GM21360 (cell line): ENCODE data around the gene TCF4.

Experiments used
- ATAC-seq: cut with Tn5 transposase; IDR thresholded peaks from one replicate; pipeline ENCODE4 v1.9.1; 2021; ENCODE audit warnings: mild to moderate bottlenecking, moderate library complexity; ENCODE audit not compliant: unreplicated experiment

Gene TCF4

DNA sequence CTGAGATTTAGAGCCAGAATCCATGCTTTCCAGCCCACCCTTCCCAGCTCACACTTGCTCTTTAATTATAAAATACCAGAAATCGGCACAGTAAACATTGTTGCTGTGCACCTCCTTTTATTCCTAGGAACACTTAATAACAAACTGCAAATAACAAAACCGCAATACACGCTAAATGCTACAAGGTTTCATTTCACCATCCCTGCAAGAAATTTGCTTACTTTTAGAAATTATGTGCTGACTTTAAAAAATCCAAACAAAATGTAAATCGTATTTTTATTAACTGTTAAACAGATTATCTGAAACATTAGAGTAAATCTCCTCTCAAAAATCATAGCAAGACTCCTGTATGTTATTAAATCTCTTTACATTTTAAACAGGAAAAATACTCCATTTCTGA is 79.3 kb downstream of the TCF4 start:
- ATAC-seq = no peak

DNA sequence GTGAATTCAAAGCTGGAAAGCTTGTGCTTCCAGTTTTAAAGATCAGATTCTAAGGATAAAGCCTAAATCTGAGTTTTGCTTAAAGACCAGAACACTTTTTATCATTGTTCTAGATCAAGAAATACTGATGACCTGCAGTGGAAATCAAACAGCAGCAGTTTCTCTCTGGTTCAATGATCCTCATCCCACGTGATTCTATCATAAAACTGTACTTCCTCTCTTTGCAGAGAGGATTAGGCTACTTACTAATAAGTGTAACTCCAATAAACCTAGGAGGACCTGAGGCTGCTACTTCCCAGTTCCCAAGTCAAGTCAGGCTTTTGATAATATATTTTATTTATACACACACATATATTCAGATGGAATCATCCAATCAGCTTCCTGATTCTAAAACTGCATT is 81.9 kb downstream of the TCF4 start:
- no peak for ATAC-seq

DNA sequence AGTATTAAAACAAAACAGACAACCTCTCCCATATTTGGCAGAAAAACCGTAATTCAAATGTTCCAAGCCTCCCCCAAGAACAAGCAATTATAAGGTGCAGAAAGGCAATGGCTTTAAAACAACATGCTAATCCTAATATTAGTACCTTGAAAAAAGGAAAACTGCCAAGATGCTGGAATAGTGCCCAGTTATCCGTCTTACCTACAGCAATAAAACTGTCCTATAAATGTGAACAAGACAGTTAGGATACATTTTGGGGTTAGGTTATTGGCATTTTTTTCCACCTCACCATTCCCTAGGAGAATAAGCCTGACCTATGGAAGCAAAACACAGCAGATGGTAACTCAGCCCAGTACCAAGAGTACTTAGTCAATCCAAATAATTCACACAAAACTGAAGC is 83.2 kb downstream of the TCF4 start:
- ATAC-seq = no peak

DNA sequence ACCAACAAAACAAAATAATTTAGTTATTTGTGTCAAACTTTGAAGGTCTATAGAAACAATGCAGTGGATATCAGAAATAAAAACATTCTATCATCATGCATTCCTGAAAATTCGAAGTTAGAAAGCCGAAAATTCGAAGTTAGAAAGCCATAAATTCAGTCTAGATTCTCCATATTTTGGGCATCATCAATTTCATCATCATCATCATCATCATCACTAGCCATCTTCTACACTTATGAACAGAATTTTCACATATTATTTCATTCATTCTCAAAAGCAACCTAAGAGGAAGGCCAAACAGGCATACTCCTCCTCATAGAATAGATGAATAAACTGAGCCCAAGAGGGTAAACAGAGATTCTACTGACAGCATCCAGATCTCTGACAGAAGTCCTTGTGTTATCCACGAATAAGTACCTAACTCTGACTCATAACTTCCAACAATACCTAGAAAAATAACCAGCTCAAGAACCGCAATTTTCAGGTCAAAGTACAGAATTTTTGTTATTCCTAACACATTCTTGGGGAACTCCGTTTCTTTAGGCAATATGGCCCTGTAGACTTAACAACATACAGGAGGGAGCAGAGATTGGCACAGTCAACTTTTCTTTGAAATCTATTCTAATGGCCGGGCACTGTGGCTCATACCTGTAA is 84.7 kb downstream of the TCF4 start:
- ATAC-seq = no peak

DNA sequence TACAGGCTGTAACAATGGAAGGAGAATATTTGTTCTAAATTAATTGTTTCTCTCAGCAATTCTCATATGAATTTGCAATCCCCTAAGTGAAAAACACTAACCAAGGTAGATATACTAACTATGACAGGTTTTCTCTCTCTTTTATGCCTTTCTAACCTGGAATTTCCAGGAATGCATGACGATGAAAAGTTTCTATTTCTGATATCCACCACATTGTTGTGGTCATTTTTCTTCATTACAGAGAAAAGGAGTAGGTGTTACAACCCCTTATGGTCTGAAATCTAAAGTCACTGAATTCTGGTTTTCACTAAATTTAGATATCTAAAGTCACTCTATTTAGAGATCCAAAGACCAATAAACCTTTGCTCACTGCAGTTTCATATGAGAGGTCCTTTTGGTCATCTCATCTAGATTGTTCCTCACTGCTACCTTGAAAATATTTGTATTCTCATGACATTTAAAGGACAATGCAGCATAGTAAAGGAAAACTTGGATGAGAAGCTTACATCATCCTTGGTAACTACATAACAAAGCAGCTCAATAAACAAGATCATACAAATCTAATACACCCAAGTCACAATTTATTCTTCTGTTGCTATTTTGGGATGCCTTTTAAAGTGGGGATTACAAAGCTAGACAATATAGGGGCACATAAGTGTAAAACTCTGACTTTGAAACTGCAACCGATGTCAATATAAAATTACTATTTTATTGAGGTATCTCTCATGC is 85.8 kb downstream of the TCF4 start:
- no peak for ATAC-seq

DNA sequence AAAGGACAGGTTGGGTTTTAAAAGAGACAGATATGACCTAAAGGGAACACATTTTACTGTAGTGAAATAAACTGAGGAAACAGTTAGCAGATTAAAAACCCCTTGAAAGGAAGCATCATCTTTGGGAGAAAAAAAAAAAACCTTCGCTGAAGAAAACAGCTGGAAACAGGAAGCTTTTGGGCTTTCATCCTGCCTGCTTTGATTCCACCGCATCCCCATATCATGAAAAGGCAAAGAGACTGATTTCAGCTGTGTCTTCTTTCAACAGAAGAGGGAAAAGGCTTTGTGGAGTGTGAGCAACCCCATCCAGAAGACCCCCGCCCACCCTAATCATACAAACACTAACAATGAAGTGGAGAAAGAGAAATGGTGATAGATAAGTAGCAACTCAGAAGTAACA is 86.4 kb downstream of the TCF4 start:
- no peak for ATAC-seq

DNA sequence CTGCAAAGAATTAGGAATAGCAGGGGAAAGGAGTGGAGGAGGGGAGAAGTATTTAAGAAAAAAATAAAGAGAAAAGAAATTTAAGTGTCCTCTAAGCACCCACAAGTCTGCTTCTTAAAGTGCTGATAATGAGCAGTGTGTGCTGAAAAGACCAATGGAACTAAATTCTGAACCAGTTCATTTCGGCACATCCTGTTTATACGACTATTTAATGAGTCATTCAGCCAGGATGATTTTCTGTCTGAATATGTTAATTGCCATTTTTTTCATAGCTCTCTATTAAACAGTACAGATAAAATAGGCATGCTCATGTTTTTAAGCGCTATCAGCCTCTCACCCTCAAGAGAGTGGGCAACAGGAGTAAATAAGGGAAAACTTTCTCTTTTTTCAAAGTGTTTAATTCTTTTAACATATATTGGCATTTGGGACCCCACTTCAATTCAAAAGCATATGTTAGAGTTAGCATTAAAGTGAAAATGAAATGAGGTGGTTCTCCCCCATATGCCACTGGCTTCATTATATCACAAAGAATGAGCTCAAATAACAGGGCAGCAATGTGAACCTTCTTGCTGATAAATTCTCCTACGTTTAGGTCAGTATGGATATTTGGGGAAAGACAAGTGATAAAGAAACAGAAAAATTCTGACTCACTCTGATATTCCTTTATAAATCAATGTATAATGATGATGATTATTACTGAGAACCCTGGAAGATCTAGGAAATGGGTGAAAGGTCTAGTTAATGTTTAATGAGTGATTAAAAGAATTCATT is 87.5 kb downstream of the TCF4 start:
- no peak for ATAC-seq

DNA sequence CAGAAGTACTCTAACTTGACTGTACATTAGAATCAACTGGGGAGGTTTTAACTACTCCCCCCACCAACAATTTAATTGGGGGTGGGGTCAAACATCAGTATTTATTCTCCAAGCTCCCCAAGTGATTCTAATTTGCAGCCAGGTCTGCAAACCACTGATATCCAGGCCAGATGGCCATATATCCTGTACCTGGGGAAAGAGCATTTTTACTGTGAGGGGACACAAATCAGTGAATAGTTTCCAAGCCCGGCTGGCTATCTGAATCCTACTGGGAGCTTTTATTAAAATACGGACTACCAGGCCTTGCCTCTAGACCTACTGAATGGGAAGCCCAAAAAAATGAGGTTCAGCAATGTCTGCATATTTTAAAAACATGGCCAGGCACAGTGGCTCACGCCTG is 88.5 kb downstream of the TCF4 start:
- ATAC-seq = no peak

DNA sequence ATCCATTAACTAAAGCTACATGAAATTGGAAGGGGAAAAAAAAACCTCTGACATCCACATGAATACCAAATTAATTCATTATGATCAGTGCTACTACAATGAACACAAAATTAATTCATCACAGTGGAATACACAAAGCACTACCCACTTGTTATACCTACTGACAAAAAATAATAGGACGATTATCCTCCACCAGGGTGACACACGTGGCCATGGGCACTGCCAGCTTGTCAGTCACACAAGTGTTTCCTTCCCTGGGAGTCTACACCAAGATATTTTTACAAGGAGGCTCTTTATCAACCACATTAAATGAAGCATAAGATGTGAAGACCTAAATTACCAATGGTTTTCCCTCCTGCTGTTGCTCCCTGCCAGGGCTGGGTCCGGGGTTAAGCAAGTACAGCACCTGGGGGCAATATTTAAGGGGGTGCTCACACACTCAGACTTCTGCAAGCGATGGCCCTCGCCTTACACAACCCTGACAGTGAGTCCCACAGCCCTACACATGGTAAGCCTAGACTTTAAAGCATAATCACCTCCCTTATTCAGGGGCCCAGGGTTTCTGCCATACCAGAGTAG is 90.1 kb downstream of the TCF4 start:
- ATAC-seq = no peak

DNA sequence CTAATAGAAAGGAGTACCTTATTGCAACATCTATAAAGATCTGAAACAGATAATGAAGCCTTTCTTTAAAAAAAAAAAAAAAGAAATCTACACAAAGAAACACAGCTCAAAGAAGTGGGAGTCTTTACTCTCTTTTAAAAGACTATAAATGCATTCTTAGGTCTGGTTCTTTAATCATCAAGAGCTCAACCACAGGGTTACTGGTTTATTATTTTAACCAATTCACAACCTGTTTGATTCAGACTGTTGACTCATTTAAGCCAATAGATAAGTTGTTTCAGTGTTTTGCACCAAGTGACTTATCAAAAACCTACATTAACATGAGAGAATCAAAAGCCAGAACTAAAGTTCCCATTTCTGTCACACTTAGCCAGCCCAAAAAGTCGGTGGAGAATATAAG is 93.1 kb downstream of the TCF4 start:
- ATAC-seq = no peak

DNA sequence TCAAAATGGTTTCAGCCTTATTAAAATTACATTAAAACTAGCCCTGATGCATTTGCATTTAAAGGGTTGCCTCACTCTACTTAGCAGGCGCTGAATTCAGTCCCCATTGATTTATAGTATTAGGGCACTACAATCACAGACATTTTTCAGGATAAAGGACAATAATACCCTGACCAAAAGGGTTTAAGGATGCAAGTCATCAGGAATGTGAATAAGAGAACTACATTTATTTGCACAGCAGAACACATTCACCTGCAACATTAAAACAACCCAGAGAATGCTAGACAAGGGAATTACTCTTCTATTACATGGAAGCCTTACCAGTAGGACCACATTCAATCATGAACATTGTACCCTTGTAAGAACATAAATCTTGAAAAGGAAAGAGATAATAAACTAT is 93.6 kb downstream of the TCF4 start:
- ATAC-seq = no peak

DNA sequence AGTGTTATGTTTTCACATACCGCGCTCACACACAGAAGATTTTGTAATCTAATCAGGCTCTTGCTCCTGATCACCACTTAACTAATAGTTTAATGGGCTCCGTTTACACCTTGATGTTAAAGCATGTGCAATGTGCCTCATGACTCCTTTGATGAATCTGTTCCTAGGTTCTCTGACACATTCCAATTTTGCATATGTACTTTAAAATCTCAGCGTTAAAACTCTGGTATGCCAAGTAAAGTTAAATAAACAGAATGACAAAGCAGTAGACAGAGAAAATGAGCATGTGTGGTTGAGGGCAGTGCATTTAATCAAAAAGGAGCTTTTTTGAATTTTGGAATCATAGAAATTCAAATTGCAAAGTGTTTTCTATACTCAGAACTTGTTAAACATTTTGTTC is 96.4 kb downstream of the TCF4 start:
- no peak for ATAC-seq

DNA sequence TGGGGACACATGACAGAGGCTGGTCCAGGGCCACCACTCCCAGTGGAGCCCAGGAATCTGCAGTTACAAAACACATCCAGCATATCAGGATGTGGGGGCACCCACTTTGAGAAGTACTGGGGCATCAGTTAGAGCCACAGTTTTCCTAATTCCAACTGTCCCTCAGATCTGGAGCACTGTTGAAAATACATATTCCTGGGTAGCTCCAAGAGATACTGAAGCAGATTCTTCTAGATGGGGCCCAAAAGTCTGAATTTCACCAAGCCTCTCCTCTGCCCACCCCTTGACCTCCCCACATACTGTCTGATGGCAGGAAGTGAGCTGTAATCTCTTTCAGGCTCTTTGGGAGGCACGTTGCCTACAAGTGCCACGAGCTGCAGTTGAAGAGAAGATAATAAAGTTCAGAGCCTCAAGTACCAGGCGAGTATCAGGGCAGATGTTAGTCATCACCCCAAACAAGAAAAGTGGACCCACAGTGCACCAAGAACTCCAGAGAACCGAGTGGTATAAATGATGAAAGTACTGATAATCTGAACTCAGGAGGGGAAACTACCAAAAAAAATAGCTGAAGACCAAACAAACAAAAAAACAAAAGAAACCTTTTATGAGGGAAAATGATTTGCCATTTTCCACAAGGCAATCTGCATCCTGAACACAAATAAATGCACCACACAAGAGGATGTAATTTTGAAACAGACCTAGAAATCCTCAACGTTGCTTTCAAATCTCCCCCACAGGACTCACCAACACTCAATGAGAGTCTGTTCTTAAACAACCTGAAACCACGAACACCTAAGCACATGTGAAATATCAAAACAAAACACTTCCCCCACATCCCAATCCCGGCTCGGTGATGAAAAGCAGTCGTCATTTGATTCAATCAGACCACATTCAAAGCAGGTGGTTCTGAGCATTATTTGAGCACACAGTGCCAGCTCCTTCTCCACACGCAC is 98.7 kb downstream of the TCF4 start:
- ATAC-seq = no peak

DNA sequence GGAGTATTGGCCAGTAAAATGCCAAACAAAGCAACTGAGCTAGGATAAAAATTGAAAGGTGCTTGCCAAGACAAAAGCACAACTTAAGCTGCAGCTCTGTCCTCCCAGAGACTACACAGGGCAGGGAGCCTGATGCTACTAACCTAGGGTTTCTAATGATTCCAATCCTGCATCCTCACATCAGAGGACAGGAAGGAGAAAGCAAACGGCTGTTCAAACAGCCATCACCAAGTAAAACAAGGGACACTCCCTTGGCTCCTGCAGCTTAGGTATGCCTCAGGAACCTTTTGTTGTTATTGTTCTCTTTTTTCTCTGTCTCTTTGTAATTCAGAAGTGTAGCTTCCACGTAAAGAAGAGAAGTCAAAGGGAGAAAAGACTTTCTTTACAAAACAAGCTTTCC is 99.5 kb downstream of the TCF4 start:
- ATAC-seq = no peak

DNA sequence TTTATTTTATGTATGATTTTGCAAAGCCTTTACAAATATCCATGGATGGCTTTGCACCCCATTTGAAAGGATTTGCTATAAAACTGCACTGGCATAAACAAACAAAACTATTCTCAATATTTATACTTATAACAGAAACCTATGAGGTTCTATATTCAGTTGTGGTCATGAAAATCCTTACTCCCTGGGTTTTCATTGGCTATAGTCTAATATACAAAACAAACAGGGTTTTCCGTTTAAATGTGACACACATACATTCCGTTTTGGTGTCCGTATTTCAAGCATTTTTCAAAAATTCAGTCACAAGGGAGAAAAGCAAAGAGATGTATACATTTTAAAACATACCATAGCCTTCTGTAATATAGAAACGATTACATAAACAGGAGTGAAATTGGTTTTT is 100.0 kb downstream of the TCF4 start:
- ATAC-seq = no peak

DNA sequence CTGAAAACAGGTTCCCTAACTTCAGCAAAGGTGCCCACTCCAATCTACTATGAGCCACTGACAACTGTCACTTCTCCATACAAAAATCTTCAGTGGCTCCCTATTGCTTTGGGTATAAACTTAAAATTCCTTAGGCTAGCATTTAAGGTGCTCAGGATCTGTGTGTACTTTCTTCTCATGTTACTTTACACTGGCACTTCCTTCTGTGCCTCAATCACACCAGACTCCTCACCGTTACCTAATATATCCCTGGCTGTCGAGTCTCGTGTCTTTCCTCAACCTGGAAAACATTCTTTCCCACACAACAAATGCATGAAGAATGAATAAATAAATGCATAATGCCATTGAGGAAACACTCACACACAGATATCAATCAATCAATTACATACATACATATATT is 101.1 kb downstream of the TCF4 start:
- no peak for ATAC-seq

DNA sequence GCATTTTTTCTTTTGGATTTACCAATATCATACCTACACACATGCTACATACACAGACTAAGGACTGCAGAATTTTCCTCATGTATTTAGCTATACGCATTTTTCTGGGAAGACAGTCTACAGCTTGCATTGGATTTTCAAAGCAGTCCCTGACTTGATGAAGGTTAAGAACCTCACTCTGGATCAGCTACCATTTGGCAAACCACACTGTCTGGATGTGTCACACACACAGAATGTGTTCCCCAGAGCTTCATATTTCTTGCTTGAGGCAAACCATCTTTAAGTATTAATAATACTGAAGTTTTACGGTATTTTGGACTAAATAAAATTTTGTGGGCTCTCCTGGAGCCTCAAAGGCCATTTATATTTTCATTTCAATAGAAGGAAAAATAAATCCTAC is 102.3 kb downstream of the TCF4 start:
- ATAC-seq = no peak

DNA sequence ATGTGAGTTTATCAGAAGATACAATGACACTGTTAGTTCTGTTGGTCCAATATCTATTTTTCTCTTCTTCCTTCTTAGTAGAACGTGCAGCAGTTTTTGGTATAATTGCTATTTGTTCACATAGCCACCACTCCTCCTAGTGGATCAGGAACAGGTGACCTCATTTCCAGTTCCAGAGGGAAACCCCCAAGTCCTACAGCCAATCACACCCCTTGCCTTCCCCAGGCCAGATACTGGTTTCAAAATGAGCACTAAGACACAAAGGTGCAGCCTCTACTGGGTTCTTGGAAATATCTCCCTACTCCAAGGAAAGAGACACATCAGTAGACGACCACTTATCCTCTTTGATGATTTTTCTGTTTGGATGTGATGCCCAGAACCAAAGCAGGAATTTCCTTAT is 103.2 kb downstream of the TCF4 start:
- no peak for ATAC-seq

DNA sequence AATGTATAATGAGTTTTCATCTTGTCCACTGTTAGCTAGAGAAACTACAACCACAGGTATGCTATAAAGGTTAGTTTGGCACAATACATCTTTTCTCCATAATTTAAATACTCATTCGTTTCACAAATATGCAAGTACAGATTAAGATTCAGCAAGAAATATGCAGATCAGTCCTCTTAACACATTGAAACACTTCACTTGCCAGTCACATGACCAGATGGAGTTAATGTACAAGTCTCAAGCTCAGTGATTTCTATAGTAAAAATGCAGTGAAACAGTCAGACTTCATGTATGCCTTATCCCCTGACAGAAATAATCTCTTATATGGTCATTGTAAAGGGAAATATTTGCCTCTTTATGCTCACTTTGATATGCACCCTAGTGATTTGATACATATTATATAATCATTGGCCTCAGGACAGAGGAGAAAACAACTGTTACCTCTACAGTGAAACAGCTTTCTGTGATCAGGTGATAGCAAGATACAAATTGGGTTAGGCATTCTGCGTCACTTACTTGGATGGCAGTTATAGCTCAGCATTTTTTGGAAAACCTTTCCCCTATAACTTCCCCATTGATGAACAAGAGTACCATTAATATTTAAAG is 104.6 kb downstream of the TCF4 start:
- ATAC-seq = no peak
